NCI-H82 treated with DMSO at 0.1 percent for 48 hours (cell line): Measurements from ENCODE around the gene LETMD1.
"Not testable (repeated sequence)": the region's sequence is repeated elsewhere in the genome, so short reads cannot be mapped to it uniquely, and the experiment has no call there.

Source experiments
- DNase-seq: peaks from one replicate; lab custom pipeline; 2025; ENCODE audit not compliant: unreplicated experiment; lab: John Stamatoyannopoulos, UW

The LETMD1 gene, protein sequence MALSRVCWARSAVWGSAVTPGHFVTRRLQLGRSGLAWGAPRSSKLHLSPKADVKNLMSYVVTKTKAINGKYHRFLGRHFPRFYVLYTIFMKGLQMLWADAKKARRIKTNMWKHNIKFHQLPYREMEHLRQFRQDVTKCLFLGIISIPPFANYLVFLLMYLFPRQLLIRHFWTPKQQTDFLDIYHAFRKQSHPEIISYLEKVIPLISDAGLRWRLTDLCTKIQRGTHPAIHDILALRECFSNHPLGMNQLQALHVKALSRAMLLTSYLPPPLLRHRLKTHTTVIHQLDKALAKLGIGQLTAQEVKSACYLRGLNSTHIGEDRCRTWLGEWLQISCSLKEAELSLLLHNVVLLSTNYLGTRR

DNA sequence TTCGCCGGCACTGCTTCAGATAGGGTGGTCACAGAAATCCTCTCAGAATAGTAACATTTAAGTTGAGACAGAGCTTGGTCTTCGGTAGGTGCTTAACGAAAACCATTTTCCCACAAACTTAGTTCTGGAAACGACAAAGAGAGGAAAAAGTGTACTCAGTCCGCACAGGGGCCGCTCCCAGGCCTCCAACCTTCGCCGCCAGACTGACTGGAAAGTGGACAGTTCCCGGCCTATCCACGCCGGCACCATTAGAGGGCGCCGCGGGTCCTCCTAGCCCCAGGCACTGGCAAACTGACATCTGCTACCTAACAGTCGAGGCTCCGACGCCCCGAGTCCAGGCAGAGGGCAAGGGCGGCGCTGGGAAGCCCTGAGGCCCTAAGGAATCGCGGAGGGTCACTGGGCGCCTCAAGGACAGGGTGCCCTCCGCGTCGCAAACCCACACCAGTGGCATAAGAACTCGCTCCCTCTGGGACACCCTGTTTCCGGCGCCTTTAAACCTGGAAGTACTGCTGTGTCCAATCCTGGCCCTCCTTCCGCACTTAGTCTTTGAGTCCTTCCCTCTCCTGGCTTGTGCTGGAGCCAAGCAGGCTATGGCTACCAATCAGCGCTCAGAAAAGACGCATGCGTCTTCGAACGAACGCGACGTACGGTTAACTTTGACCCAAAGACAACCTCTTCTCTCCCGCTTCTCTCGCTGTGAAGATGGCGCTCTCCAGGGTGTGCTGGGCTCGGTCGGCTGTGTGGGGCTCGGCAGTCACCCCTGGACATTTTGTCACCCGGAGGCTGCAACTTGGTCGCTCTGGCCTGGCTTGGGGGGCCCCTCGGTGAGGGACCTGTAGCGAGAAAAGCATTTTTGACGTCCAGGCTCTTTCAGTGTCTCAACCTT lies at the start of gene LETMD1:
Gene LETMD1 (plus strand): TSS at position 673 of the 886 bp plus-strand sequence. CDS start 30 bp downstream, at position 703.
- DNase-seq = peak; percentile 99

DNA sequence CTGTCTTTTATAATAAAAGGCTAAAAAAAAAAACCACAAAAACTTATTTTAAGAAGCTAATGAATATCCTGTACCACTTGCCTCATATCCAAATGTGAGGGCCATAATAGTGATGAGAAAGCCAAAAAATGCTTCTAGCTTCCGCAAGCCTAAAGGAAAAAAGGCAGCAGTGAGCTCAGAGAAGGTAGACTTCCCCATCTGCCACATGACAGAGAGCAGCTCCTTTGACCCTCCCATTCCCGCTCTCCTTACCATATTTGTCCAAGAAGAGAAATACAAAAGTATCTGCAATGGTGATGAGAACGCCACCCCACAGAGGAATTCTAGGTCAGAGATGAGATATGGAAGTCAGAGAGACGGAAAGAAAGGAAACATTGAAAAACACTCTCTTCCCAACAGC lies 49.0 kb upstream of the LETMD1 start:
- DNase-seq = no peak

DNA sequence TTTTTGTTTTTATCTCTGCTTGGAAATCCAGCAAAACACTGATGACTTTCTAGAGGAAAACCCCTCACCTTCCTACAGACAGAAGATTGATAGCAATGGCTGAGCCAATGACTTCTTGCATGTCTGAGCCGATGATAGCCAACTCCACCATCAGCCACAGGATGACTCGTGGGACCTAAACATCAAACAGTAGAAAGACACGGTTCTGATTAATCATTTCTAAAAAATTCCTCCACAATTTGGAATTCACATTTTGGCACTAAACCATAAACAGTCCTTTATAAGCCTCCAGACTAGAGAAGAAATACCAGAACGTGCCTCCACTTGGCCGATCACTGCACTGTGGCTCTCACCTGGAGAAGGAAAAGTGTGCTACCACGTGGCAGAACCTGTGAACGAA lies 47.9 kb upstream of the LETMD1 start:
- DNase-seq = no peak

DNA sequence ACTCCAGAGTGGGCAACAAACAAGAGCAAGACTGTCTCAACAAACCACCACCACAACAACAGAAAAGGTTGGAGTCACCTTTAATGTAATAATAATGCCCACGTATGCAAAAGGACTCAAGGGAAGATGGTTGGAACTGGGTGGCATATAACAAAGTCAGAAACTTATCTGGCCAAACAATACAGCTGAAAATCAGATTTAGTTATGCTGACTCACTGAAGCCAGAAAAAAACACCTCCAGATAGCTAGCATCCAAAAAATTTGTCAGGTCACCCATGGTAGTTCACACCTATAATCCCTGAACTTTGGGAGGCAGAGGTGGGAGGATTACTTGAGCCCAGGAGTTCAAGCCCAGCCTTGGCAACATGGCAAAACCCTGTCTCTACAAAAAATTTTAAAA lies 46.3 kb upstream of the LETMD1 start:
- DNase-seq = no peak

DNA sequence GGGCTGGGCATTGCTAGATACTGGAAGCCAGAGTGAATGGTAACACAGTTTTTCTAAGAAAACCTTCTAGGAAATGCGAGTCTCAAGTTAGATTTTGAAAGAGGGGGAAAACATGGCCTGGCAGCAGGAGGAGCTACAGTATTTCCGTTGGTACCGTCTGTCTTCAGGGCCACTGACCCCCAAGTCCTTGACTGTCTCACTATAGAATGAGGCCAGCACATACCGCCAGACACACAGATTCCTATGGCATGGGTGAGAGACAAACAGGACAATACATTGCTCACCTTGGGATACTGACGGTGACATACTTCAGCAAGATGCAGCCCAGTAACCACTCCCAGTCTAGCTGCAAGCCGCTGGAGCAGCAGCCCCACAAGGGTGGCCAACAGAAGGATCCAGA lies 43.6 kb upstream of the LETMD1 start:
- no peak for DNase-seq

DNA sequence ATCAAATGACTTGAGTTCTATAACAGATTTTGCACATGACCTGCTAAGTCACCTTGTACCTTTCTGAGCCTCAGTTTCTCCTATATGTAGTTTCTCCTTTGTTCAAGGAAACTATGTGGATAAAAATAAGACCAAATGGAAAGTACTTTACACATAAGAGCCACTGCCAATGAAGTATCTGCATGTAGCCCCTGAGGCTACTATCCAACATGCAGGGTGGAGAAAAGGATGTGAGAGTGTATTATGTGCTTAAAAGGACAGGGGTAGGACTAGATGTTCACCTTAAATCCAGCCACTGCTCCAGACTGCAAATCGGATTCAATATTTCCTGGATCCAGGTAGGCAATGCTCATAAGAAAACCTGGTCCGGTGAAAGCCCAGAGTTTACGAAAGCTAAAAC lies 43.1 kb upstream of the LETMD1 start:
- no peak for DNase-seq

DNA sequence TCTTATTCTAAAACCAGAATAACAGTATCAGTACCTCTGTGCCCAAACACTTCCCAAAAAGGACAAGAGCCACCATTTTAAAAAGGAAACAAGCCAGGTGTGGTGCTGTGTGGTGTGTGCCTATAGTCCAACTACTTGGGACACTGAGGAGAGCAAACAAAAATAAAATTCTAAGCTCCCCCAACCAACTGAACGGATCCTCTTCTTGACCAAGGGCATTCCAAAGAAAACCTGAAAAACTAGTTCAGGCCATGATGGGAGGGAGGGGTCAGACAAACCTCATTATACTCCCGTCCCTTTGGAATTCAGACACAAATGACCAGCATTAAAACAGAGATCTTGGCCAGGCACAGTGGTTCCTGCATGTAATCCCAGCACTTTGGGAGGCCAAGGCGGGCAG lies 42.5 kb upstream of the LETMD1 start:
- DNase-seq = no peak

DNA sequence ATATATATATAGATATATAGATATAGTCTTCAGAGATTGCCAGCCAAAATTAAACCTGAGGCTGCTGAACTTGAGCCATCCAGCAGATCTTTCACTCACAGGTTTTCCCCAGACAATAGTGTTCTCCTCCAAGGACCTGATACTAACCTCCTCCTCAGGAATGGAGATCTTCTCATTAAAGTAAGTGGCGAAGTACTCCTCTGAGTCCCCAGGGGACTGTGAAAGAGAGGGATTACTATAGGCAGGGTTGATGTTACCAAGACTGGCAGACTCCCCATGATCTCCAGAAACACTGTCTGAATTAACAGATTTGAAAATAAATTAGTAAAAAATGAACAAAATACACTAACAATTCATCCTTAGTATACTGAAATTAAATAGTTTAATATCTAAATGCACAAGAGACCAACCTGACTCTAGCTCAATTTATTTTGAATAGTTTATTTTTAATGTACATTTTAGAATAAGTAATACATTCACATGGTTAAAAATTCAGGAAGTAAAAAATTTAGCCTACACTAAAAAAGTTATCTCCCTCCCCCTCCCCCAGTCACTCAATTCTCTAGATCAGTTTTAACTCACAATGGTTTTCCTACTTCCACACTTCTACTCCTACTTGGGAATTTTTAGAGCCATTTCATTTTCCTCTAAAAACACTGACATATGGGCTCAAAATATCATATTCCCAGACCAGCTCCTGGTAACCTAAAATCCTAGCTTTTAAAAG lies 39.6 kb upstream of the LETMD1 start:
- peak; percentile 54 for DNase-seq

DNA sequence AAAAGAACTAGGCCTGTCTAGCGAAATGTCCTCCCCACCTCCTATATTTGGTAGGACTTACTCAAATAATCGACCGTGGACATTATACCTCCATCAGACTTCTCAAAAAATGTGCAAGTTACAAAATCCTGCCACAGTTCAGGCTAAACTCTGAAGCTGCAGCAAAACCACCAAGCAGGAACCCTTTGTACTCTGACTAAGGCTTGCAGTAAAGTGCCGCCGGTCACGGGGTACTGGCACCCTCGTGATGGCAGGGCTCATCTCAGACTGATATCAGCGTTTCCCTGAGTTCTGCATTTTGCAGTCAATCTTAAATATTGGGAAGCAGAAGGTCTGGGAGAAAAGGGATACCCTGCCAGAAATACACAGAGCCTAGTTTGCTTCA lies 39.1 kb upstream of the LETMD1 start:
- DNase-seq = no peak

DNA sequence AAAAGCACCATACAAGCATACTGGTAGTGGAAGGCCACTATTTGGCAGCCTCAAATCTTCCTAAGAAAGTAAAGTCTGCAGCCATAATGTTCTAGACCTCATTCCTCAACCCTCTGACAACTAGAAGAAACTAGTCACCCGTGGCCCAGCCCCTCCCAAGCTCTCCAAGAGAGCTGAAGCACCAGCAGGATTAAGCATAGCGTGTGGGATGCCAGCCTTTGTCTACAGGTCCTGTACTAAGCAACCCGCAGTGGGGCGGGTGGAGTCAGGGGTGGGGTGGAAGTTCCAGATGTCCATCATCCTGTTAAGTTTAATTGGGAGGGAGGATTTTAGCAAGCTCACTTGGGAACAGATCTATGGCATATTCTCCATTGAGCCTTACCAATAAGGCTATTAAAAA lies 36.2 kb upstream of the LETMD1 start:
- DNase-seq = peak; percentile 97

DNA sequence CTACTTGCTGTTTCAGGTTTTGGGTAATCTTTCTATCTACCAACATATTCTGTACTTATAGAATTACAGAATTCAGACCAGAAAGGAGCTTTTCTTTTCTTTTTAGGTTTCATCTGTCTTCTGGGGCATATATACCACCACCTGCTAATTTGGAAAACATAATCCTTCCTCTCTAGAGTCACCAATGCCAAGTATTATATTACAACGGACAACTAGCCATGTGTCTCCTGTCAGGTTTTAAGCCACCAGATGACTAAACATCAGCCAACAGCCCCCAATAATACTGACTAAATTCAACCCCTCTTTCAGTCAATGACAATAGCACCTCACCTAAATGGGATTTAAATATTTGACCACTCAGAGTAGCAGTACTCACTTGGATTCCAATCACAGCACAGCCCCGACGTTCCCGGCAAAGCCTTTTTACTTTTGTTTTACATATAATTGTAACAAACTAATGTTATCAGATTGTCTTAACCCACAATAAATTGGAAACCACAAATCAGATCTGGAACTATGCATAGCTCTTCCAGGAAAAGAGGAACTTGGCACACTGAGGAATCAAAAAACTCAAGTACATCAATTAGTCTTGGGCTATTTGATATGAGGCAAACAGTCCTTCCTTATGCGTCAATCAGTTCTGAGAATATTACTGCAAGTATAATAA lies 35.4 kb upstream of the LETMD1 start:
- peak; percentile 90 for DNase-seq

DNA sequence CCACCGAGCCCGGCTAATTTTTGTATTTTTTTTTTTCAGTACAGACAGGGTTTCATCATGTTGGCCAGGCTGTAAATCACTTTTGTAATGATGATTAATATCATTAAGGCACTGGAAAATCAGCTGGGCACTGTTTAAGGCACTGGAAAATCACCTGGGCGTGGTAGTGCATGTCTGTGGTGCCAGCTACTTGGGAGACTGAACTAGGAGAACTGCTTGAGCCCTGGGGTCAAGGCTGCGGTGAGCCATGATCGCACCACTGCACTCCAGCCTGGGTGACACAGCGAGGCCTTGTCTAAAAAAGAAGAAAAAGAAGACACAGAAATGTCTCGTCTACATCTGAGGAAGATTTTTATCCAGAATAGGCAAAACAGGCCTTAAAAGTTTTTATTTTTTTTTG lies 34.7 kb upstream of the LETMD1 start:
- no peak for DNase-seq

DNA sequence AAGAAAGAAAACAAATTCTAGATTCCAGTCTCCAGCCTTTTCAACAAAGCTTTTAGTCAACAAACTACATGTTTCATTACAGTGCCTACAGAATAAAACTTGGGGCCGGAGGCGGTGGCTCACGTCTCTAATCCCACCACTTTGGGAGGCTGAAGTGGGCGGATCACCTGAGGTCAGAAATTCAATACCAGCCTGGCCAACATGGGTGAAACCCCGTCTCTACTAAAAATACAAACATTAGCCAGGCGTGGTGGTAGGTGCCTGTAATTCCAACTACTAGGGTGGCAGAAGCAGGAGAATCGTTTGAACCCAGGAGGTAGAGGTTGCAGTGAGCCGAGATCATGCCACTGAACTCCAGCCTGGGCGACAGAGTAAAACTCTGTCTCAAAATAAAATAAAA lies 33.7 kb upstream of the LETMD1 start:
- DNase-seq = not testable (repeated sequence)

DNA sequence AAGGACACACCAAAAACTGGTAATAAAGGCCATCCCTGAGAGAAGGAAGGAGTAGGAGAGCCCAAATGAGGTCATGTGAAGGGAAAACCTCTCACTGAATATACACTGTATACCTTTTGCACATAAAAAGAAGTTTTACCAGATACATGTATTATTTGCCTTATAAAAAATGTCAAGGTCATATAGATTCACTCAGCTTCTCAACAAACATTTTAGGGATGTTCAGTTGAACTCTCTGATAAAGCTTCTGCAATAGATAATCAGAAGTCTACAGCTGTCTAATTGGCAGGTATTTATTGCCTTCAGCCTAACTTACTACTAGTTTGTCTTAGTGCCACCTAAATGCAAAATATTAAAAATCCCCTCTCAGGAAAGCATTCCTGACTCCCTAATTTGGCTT lies 30.7 kb upstream of the LETMD1 start:
- DNase-seq = no peak

DNA sequence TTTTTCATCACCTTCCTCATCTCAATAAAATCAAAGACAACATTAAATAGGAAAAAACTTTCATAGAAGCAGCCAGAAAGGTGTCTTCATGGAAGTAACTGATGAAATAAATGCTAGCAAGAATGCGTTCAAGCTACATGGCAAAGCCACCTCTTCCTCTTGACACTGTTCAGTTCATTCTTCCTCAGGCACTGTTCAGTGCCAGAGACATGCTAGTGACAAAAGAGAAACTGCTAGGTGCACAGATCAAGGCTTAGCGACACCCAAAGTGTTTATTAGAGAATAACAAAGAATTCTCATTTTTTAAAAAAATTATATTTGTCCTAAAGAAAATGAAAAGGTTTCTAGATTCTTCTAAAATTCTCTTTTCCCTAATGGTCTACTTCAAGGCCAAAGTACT lies 29.2 kb upstream of the LETMD1 start:
- DNase-seq = no peak

DNA sequence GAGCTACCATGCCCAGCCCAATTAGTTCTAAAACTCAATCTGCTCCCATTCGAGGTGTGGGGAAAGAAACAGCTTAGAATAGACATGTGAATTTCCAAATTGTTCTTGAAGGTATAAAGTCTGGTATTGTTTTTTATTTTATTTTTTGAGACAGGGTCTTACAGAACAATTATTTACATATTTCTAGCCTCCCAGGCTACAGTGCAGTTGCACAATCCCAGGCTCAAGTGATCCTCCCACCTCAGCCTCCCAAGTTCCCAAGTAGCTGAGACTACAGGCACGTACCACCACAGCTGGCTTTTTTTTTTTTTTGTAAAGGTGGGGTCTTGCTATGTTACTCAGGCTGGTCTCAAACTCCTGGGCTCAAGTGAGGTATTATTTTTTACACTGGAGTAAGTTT lies 28.2 kb upstream of the LETMD1 start:
- no peak for DNase-seq

DNA sequence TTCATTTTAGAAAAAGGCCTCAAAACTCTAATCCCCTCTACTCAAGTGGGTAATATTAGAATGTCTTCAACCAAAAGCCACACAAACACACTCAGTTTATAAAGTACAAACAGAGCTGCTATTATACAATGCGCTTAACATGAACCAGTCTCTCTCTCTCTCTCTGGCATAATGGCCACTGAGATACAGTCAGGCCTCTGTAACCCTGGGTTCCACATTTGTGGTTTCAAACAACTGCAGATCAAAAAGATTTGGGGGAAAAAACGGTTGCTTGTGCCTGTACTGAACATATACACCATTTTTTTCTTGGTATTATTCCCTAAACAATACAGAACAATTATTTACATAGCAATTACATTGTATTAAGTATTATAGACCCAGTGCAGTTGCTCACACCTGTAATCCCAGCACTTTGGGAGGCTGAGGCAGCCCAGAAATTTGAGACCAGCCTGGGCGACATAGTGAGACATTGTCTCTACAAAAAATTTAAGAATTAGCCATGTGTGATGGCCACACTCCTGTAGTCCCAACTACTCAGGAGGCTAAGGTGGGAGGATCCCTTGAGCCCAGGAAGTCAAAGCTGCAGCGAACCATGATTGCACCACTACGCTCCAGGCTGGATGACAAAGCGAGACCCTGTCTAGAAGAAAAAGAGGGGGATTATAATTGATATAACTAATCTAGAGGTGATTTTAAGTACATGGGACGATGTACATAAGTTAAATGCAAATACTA lies 27.5 kb upstream of the LETMD1 start:
- DNase-seq = no peak

DNA sequence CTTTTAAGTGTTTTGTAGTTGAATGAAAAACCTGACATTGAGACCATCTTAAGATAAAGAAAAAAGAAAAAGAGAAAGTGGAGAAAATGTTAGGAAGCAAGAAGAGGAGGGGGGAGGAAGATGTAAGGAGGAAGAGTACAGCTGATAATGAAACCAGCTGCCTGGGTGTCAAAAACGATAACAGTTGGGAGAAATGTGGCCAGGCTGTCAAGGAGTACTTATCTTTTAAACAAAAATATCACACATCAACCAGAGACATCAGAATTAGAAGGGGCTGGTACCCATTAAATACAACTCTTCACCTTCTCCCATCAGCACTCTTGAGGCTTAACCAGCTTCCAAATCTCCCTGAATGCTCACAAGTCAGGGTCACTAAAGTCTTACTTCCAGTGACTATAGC lies 26.4 kb upstream of the LETMD1 start:
- DNase-seq = no peak

DNA sequence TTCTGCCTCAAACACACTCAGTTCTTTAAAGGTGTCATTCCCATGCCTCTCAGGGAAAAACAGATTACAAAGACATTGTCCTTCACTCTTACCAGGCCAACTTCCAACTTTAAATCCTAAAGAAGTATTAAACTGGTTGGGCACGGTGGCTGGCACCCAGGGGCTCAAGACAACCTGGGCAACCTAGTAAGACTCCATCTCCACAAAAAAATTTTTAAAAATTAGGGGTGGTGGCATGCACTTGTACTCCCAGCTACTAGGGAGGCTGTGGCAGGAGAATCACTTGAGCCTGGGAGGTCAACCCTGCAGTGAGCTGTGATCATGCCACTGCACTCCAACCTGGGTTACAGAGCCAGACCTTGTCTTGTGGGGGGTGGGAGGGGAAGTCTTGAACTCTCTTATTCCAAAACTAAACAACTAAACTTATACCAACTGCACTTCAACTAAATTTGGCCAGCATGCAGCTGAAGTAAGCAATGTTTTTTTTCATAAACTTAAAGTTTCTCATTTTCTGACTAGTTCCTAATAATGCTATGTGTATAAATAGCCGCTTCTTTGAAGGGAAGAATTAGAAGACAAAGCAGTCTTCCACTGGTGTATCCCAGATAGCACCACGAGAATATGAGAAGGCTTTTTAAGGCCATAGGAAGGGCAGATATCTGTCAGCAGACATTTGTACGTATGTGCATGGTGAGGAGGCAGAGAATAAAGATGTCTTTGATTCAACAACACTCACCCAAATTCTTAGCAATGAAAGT lies 24.3 kb upstream of the LETMD1 start:
- no peak for DNase-seq

DNA sequence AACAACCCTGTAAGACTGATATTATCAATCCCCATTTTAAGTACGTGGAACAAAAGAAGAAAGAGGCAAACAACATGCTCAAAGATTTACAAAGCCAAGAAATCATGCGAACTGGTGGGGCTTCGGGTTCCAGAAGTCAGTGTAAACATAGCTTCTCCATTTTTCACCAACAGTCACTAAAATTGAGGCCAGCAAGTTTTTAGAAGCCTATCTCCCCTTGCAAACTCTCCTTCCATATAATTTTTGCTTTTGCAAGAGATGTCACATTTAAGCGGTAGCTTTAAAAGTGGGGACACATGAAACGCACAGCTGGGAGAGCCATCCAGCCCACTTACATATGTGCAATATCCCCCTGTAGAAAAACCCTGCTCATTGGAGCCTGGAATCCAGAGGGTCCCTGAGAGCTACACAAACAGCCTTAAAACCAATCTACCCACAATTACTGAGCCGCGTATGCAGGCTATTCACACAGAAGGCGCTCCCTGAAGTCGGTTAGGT lies 22.7 kb upstream of the LETMD1 start:
- no peak for DNase-seq
